Stomach (tissue), 9 donors: Measurements from ENCODE around the gene NFIX. TPM values are rescaled to one million over a fixed set of nuclear protein-coding genes. Genes with fewer than 3 reads are reported as not detected.

Experiments used
- DNase-seq, 2 donors: peaks; one replicate each; pipeline versions ENCODE4 v3.0.0 to v3.0.0-alpha.2; 2013 to 2019
- H3K27ac ChIP-seq, 5 donors: fragments of 200-600 bp in 4 of 5; sonication (generic) in 4 of 5; one replicate each; pipeline ENCODE4 v1.5.1; 2013 to 2019; ENCODE audit warnings: mild to moderate bottlenecking in 1 of 5, moderate library complexity in 1 of 5
- H3K27me3 ChIP-seq, 3 donors: fragments of 200-600 bp; sonication (generic); one replicate each; pipeline ENCODE4 v1.5.1; 2017 to 2019; ENCODE audit warnings: mixed run types in 1 of 3
- H3K36me3 ChIP-seq, 4 donors: fragments of 200-600 bp; sonication (generic); 1 replicate in 3 of 4; 2 replicates in 1 of 4; pipeline ENCODE4 v1.5.1; 2016 to 2019
- H3K4me1 ChIP-seq, 4 donors: fragments of 200-600 bp; sonication (generic); one replicate each; pipeline ENCODE4 v1.5.1; 2016 to 2019
- H3K4me3 ChIP-seq, 4 donors: fragments of 200-600 bp; sonication (generic) in 3 of 4; one replicate each; pipeline ENCODE4 v1.5.1; 2016 to 2019; ENCODE audit warnings: mild to moderate bottlenecking in 1 of 4
- H3K9me3 ChIP-seq, 4 donors: fragments of 200-600 bp; sonication (generic); one replicate each; pipeline ENCODE4 v1.5.1; 2016 to 2019
- EP300 ChIP-seq: sonication (generic); formaldehyde crosslinking; IDR thresholded peaks from one replicate; pipeline ENCODE4 v1.6.1; 2017; ENCODE audit warnings: antibody characterized with exemption
- POLR2A ChIP-seq, 4 donors: fragments of 450-650 bp; IDR thresholded peaks; one replicate each; pipeline ENCODE4 v1.6.1; 2016; ENCODE audit warnings: antibody characterized with exemption in 4 of 4, control low read depth in 2 of 4, mild to moderate bottlenecking in 1 of 4, moderate library complexity in 1 of 4
- POLR2AphosphoS5 ChIP-seq, 3 donors: sonication (generic); formaldehyde crosslinking; IDR thresholded peaks; one replicate each; pipeline ENCODE4 v1.6.1; 2016; ENCODE audit warnings: antibody characterized with exemption in 3 of 3
- WGBS, 5 donors: extraction: QIAGEN DNeasy Blood & Tissue Kit in 3 of 5; methylation state at CpG; one replicate each; pipeline versions ENCODE4 v1.1.5 to v1.1.7; 2013 to 2018; 5-methylcytosine and 5-hydroxymethylcytosine counted together
- intact Hi-C: fragments of 100-400 bp; cut with DNase I; formaldehyde crosslinking; loops from one replicate; pipeline ENCODE4 v1.15.1; 2023; ENCODE audit warnings: low total_unique reads
- polyA plus RNA-seq, 3 donors: library from polyadenylated mRNA; stranded (reverse); fragments of 200-250 nt; gene quantifications; one replicate each; pipeline ENCODE4 v1.2.3, GENCODE V29; 2013
- total RNA-seq, 5 donors: library from RNA; depleted of rRNA; stranded (reverse); fragments of >200 nt; gene quantifications; one replicate each; pipeline versions ENCODE4 v1.1.0 to v1.2.3, GENCODE V29; 2014 to 2016
- TF ChIP-seq, protein P1 (sequence below), 7 experiments: fragments of 450-650 bp in 4 of 7; fragments of 200-600 bp in 3 of 7; sonication (generic) in 3 of 7; IDR thresholded peaks; one replicate each; pipeline ENCODE4 v1.5.1; 2016 to 2019; ENCODE audit warnings: antibody characterized with exemption in 7 of 7, control low read depth in 2 of 7, mild to moderate bottlenecking in 1 of 7
- donor health status: healthy with polysubstance abuse.
- donor health status: Bipolar disorder and iron deficiency.
- donor health status: healthy.

NFIX gene
- total and polyA plus RNA-seq, 8 donors: 11.5 to 183 (median 37.6) TPM

GRCh38 chr19:13057147-13057572 lies 61.9 kb downstream of the NFIX start:
- peak; percentile 46 to 65 for DNase-seq
- TF ChIP-seq EP300 (no peak), POLR2A (IDR thresholded peaks at IDR 0.05) (no peak), POLR2AphosphoS5 (IDR thresholded peaks at IDR 0.05) (no peak)
- no peaks in the 10 kb centered on the region for H3K27me3 ChIP-seq
- no peaks in the 10 kb centered on the region for H3K36me3 ChIP-seq
- peaks cover 96 to 100% (median 99%) of the 10 kb centered on the region in 4 donors for H3K4me1 ChIP-seq
- H3K27ac ChIP-seq: peak overlapping the region; percentile 19 to 95 (median 92)
- intact Hi-C loops: no loop called here
- WGBS, 5 donors: 8 to 29% (median 20%) methylated on average over 14 to 15 of the region's 15 CpGs
- peak overlapping the region in 1 of 4 donors; percentile 10 for H3K4me3 ChIP-seq
- H3K9me3 ChIP-seq: no peaks in the 10 kb centered on the region

- Histone ChIP-seq H3K4me1 (peaks cover 90 to 100% (median 95%) of the 10 kb centered on the region in 4 donors), H3K27ac (peak overlapping the region; percentile 1 to 95 (median 92))
Measured at GRCh38 chr19:13057744-13058143, 62.5 kb downstream of the NFIX start.

DNA sequence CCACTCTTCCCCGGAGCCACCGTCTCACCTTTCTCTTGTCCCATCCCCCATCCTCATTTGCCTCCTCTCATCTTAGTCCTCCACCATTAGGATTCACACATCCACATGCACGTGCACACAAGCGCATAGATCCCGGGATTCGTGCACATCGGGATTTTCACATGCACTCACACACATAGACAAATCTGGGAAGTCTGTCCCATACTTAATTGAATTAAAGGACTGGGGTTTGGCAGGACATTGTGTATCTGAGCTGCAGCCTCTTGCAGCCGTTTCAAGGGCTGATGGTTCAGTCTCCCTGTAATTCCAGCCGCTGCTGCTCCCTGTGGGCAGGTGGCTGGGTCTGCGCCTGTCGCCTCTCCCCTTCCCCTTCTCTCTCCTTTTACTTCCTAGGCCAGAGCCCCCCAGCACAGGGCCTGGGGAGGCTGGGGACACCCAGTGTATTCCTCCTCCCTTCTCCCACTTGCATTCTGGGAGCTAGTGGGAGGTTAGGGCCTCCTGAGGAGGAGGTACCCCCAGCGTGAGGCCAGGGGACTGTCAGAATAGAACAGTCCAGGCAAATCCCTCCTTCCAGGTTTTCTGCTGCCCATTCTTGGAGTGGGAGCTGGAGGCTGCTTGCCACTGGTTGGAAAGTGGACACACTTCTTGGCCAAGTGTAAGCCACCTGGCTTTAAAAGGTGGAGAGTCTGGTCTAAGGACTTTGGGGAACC lies 63.8 kb downstream of the NFIX start:
- H3K4me3 ChIP-seq: no peak overlapping the region
- TF ChIP-seq EP300 (no peak), POLR2AphosphoS5 (IDR thresholded peaks at IDR 0.05) (no peak), POLR2A (IDR thresholded peaks at IDR 0.05) (no peak)
- TF ChIP-seq, protein P1, sequence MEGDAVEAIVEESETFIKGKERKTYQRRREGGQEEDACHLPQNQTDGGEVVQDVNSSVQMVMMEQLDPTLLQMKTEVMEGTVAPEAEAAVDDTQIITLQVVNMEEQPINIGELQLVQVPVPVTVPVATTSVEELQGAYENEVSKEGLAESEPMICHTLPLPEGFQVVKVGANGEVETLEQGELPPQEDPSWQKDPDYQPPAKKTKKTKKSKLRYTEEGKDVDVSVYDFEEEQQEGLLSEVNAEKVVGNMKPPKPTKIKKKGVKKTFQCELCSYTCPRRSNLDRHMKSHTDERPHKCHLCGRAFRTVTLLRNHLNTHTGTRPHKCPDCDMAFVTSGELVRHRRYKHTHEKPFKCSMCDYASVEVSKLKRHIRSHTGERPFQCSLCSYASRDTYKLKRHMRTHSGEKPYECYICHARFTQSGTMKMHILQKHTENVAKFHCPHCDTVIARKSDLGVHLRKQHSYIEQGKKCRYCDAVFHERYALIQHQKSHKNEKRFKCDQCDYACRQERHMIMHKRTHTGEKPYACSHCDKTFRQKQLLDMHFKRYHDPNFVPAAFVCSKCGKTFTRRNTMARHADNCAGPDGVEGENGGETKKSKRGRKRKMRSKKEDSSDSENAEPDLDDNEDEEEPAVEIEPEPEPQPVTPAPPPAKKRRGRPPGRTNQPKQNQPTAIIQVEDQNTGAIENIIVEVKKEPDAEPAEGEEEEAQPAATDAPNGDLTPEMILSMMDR (IDR thresholded peaks at IDR 0.05): no peak
- no peaks in the 10 kb centered on the region for H3K27me3 ChIP-seq
- H3K36me3 ChIP-seq: no peaks in the 10 kb centered on the region
- no peak for DNase-seq
- H3K9me3 ChIP-seq: no peaks in the 10 kb centered on the region
- WGBS, 5 donors: 48 to 77% (median 71%) methylated on average over 9 to 12 of the region's 12 CpGs
- intact Hi-C loops: no loop called here
- H3K4me1 ChIP-seq: peaks cover 83 to 100% (median 92%) of the 10 kb centered on the region in 4 donors
- H3K27ac ChIP-seq: peak overlapping the region in 4 of 5 donors; percentile 22 to 95 (median 76)

More at GRCh38 chr19:13057744-13058143, 62.5 kb downstream of the NFIX start:
- 30 to 50% (median 37%) methylated on average over 2 of the region's 2 CpGs for WGBS, 5 donors
- TF ChIP-seq POLR2A (IDR thresholded peaks at IDR 0.05) (no peak), POLR2AphosphoS5 (IDR thresholded peaks at IDR 0.05) (no peak), EP300 (no peak)
- TF ChIP-seq, protein P1 (IDR thresholded peaks at IDR 0.05): no peak
- H3K27me3 ChIP-seq: no peaks in the 10 kb centered on the region
- intact Hi-C loops: no loop called here
- no peaks in the 10 kb centered on the region for H3K9me3 ChIP-seq
- H3K36me3 ChIP-seq: no peaks in the 10 kb centered on the region
- H3K4me3 ChIP-seq: no peak overlapping the region
- DNase-seq: peak in 1 of 2 donors; percentile 85

DNA sequence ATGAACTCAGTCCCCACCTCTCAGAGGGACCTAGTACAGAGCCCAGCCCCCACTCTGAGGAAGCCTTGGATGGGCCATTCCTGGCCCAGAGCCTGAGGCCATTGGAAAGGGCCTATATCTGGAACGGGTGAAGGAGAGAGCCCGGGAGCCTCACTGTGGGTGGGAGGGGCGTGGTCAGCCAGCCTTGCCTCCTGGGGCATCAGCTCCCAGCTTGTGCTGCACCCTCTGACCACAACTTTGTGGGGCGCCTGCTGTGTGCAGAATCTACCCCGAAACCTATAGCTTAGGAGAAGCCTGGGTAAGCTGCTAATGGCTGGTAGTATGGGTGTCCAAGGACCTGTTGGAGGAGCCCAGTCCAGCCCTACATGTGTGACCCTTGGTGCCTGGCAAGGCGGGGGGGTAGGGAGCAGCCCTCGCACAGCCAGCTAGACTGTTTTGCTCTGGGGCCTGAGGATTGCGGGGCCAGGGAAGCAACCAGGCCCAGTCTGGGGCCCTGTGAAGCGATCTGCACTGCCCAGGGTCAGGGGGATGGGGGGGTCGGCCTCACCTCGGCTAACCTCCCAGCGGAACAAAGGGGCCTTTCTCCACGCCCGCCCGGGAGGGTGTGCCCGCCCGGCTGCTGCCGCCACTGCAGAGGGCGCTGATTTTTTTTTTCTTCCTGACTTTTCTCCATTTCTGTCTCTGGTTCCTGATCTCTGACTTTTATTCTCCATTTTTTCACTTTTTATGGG lies 65.1 kb downstream of the NFIX start:
- H3K36me3 ChIP-seq: no peaks in the 10 kb centered on the region
- H3K4me1 ChIP-seq: peaks cover 70 to 100% (median 88%) of the 10 kb centered on the region in 4 donors
- peak in 1 of 2 donors; percentile 83 for DNase-seq
- no peaks in the 10 kb centered on the region for H3K27me3 ChIP-seq
- H3K4me3 ChIP-seq: peak overlapping the region; percentile 37 to 47 (median 44)
- peak overlapping the region; percentile 32 to 95 (median 67) for H3K27ac ChIP-seq
- H3K9me3 ChIP-seq: no peaks in the 10 kb centered on the region
- intact Hi-C loops: loop anchor here (5.0 kb wide), 1 partner anchor 78 kb away; no protein-coding TSS in a partner anchor
- TF ChIP-seq POLR2AphosphoS5 (IDR thresholded peaks at IDR 0.05) (no peak), EP300 (no peak), POLR2A (IDR thresholded peaks at IDR 0.05) (no peak)
- TF ChIP-seq, protein P1 (IDR thresholded peaks at IDR 0.05): no peak
- 17 to 25% (median 19%) methylated on average over 16 to 19 of the region's 19 CpGs for WGBS, 5 donors
